Hepatocyte (in vitro differentiated cells): ENCODE results near the gene SLC15A5. TPM values are rescaled to one million over a fixed set of nuclear protein-coding genes. Genes with fewer than 3 reads are reported as not detected.

Experiments used
- DNase-seq: peaks from one replicate; pipeline ENCODE4 v3.0.0-alpha.2; 2016; ENCODE audit warnings: low spot score
- H2AFZ ChIP-seq: fragments of 200-600 bp; sonication (generic); 2 replicates; pipeline ENCODE4 v1.6.0; 2016; ENCODE audit warnings: antibody characterized with exemption, mild to moderate bottlenecking
- H3K27ac ChIP-seq: fragments of 200-600 bp; sonication (generic); 2 replicates; pipeline ENCODE4 v1.5.1; 2016; ENCODE audit warnings: mild to moderate bottlenecking
- H3K27me3 ChIP-seq: fragments of 200-600 bp; sonication (generic); 2 replicates; pipeline ENCODE4 v1.6.1; 2016
- H3K36me3 ChIP-seq: fragments of 200-600 bp; sonication (generic); replicated peaks from 2 replicates; pipeline ENCODE4 v1.5.1; 2016; ENCODE audit warnings: low read depth; ENCODE audit not compliant: insufficient read depth
- H3K4me1 ChIP-seq: fragments of 200-600 bp; sonication (generic); 2 replicates; pipeline ENCODE4 v1.5.1; 2016; ENCODE audit warnings: mild to moderate bottlenecking, moderate library complexity; ENCODE audit not compliant: insufficient read depth
- H3K4me2 ChIP-seq: fragments of 200-600 bp; sonication (generic); 2 replicates; pipeline ENCODE4 v1.6.0; 2016
- H3K4me3 ChIP-seq: fragments of 200-600 bp; sonication (generic); 2 replicates; pipeline ENCODE4 v1.5.1; 2016; ENCODE audit warnings: mild to moderate bottlenecking
- H3K79me2 ChIP-seq: fragments of 200-600 bp; sonication (generic); 2 replicates; pipeline ENCODE4 v1.6.0; 2017; ENCODE audit warnings: mild to moderate bottlenecking
- H3K9me2 ChIP-seq: fragments of 200-600 bp; sonication (generic); replicated peaks from 2 replicates; pipeline ENCODE4 v1.6.0; 2017; ENCODE audit warnings: mild to moderate bottlenecking; ENCODE audit not compliant: insufficient read depth
- H3K9me3 ChIP-seq: fragments of 200-600 bp; sonication (generic); 2 replicates; pipeline ENCODE4 v1.5.1; 2016; ENCODE audit warnings: low read depth, mild to moderate bottlenecking
- H4K20me1 ChIP-seq: fragments of 200-600 bp; sonication (generic); 2 replicates; pipeline ENCODE4 v1.6.0; 2016; ENCODE audit warnings: mild to moderate bottlenecking; ENCODE audit not compliant: insufficient read depth, poor library complexity, severe bottlenecking
- CTCF ChIP-seq: fragments of 200-600 bp; sonication (generic); IDR thresholded peaks from 2 replicates; pipeline ENCODE4 v1.5.1; 2016; ENCODE audit warnings: antibody characterized with exemption, mild to moderate bottlenecking; ENCODE audit not compliant: poor library complexity
- EZH2 ChIP-seq: fragments of 200-600 bp; sonication (generic); IDR thresholded peaks from 2 replicates; pipeline ENCODE4 v1.6.1; 2016; ENCODE audit warnings: antibody characterized with exemption, mild to moderate bottlenecking, borderline replicate concordance
- EZH2phosphoT487 ChIP-seq: fragments of 200-600 bp; sonication (generic); IDR thresholded peaks from one replicate; pipeline ENCODE4 v1.6.1; 2018; ENCODE audit warnings: antibody characterized with exemption, mild to moderate bottlenecking, low read depth, moderate library complexity; ENCODE audit not compliant: unreplicated experiment, severe bottlenecking
- WGBS: methylation state at CpG from one replicate; pipeline ENCODE4 v1.1.6; 2016; ENCODE audit warnings: low lambda C conversion rate; ENCODE audit errors: missing lambda C conversion rate; 5-methylcytosine and 5-hydroxymethylcytosine counted together
- polyA plus RNA-seq: library from polyadenylated mRNA; unstranded; fragments of >200 nt; fragmentation: Nextera tagmentation; extraction: Ambion mirVana; gene quantifications from 2 replicates; pipeline ENCODE4 v1.2.1, GENCODE V29; 2016
- total RNA-seq: library from RNA; depleted of rRNA; stranded (reverse); fragments of >200 nt; gene quantifications from 2 replicates; pipeline ENCODE4 v1.2.3, GENCODE V29; 2014

The SLC15A5 gene
- total and polyA plus RNA-seq, 2 experiments from 2014 or later, result 0.10 TPM; not detected in 1

- no peak for TF ChIP-seq CTCF
- no peak for TF ChIP-seq EZH2phosphoT487
- TF ChIP-seq EZH2, result no peak
- Histone ChIP-seq H3K27ac (no peak overlapping the region), H3K4me1 (no peaks in the 10 kb centered on the region), H3K9me2 (no peaks in the 10 kb centered on the region), H3K9me3 (no peaks in the 10 kb centered on the region), H3K4me2 (no peak overlapping the region), H3K27me3 (no peaks in the 10 kb centered on the region), H4K20me1 (no peaks in the 10 kb centered on the region), H3K36me3 (no peaks in the 10 kb centered on the region), H3K79me2 (no peaks in the 10 kb centered on the region), H3K4me3 (no peak overlapping the region), H2AFZ (no peak overlapping the region)
- no peak for DNase-seq
- WGBS, result 59% methylated on average over 2 of the region's 2 CpGs
Measured at GRCh38 chr12:16238661-16239060, 38.8 kb downstream of the SLC15A5 start.

GRCh38 chr12:16229676-16230075, 47.8 kb downstream of the SLC15A5 start:
- Histone ChIP-seq H3K79me2 (no peaks in the 10 kb centered on the region), H4K20me1 (no peaks in the 10 kb centered on the region), H3K4me3 (no peak overlapping the region), H3K4me1 (no peaks in the 10 kb centered on the region), H3K27me3 (no peaks in the 10 kb centered on the region), H3K36me3 (no peaks in the 10 kb centered on the region), H3K4me2 (no peak overlapping the region), H2AFZ (no peak overlapping the region), H3K9me3 (no peaks in the 10 kb centered on the region), H3K27ac (no peak overlapping the region), H3K9me2 (no peaks in the 10 kb centered on the region)
- WGBS, result 67% methylated on average over 1 of the region's 1 CpG
- TF ChIP-seq CTCF (no peak), EZH2phosphoT487 (no peak), EZH2 (no peak)
- no peak for DNase-seq

GRCh38 chr12:16228067-16228466, 49.4 kb downstream of the SLC15A5 start:
- no peaks in the 10 kb centered on the region for H4K20me1 ChIP-seq
- DNase-seq, result no peak
- 91% methylated on average over 2 of the region's 2 CpGs for WGBS
- no peaks in the 10 kb centered on the region for H3K27me3 ChIP-seq
- no peak overlapping the region for H2AFZ ChIP-seq
- no peak overlapping the region for H3K4me3 ChIP-seq
- H3K36me3 ChIP-seq, result no peaks in the 10 kb centered on the region
- no peaks in the 10 kb centered on the region for H3K79me2 ChIP-seq
- H3K4me2 ChIP-seq, result no peak overlapping the region
- no peak overlapping the region for H3K27ac ChIP-seq
- H3K4me1 ChIP-seq, result no peaks in the 10 kb centered on the region
- TF ChIP-seq EZH2, result no peak
- TF ChIP-seq EZH2phosphoT487, result no peak
- no peak for TF ChIP-seq CTCF
- no peaks in the 10 kb centered on the region for H3K9me2 ChIP-seq
- no peaks in the 10 kb centered on the region for H3K9me3 ChIP-seq

GRCh38 chr12:16225692-16226091, 51.8 kb downstream of the SLC15A5 start:
- Histone ChIP-seq H3K79me2 (no peaks in the 10 kb centered on the region), H3K4me3 (no peak overlapping the region), H3K27ac (no peak overlapping the region), H4K20me1 (no peaks in the 10 kb centered on the region), H3K36me3 (no peaks in the 10 kb centered on the region), H3K27me3 (no peaks in the 10 kb centered on the region), H3K4me1 (no peaks in the 10 kb centered on the region), H3K9me2 (no peaks in the 10 kb centered on the region), H3K4me2 (no peak overlapping the region), H2AFZ (no peak overlapping the region), H3K9me3 (no peaks in the 10 kb centered on the region)
- no peak for DNase-seq
- 75% methylated on average over 4 of the region's 4 CpGs for whole genome bisulfite sequencing
- TF ChIP-seq CTCF (no peak), EZH2phosphoT487 (no peak), EZH2 (no peak)
